ENCODE measurements around the gene DHRS7B. TPM values are rescaled to one million over a fixed set of nuclear protein-coding genes. Genes with fewer than 3 reads are reported as not detected.
A peak's percentile ranks its signal among the peaks of the same experiment; 100 is the strongest.

Gene DHRS7B
- total RNA-seq, 1 experiment from 2014 or later, result 9.4 TPM

DNA sequence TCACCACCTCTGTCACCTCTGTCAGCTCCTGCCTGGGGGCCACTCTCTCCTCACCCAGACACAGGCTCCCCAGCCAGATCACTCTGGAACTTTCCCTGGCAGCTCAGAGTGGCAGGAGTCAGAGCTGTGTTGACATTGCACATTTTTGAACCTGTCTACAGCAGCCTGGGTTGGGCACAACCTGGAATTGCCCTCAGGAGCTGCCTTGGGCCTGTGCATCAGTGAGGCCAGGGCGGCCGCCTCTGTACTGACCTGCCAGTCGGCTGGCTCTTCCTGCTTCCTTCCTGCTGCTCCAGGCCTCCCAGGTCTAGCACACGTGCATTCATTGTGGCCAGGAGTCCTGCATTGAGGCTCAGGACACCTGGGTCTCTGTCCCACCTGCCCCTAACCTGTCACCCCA lies 101.3 kb downstream of the DHRS7B start:
- no peaks in the 10 kb centered on the region for H3K9me3 ChIP-seq (ENCODE audit: control insufficient read depth, insufficient read depth, low read depth, low read length)
- ChIA-PET POLR2A (no interaction called here), CTCF (no interaction called here)
- no peaks in the 10 kb centered on the region for H3K36me3 ChIP-seq (ENCODE audit: control insufficient read depth, insufficient read depth, low read length)
- no peak overlapping the region for H3K27ac ChIP-seq (ENCODE audit: low read length)
- intact Hi-C loops (cut with micrococcal nuclease; ENCODE audit: unreplicated experiment) (no loop called here), in situ Hi-C loops (cut with HindIII; ENCODE audit: low pct_unique_long_range_greater_than_20kb, low sequenced_read_pairs) (no loop called here)
- no peaks in the 10 kb centered on the region for H3K4me1 ChIP-seq (ENCODE audit: control insufficient read depth, insufficient read depth, low read length)
- H3K4me3 ChIP-seq (ENCODE audit: low read depth in 2 of 2, low read length in 2 of 2), result no peak overlapping the region
- BruUV-seq (replicated peaks), result no TSS peak
- TF ChIP-seq POLR2AphosphoS5 (IDR thresholded peaks at IDR 0.05; ENCODE audit: low read depth, low read length), result no peak
- no peak for TF ChIP-seq TCF7L2 (IDR thresholded peaks at IDR 0.05; ENCODE audit: low read depth, low read length)
- no peak for TF ChIP-seq SIN3A (IDR thresholded peaks at IDR 0.05; ENCODE audit: borderline replicate concordance, insufficient read depth, low read depth, low read length)
- TF ChIP-seq, protein P1, sequence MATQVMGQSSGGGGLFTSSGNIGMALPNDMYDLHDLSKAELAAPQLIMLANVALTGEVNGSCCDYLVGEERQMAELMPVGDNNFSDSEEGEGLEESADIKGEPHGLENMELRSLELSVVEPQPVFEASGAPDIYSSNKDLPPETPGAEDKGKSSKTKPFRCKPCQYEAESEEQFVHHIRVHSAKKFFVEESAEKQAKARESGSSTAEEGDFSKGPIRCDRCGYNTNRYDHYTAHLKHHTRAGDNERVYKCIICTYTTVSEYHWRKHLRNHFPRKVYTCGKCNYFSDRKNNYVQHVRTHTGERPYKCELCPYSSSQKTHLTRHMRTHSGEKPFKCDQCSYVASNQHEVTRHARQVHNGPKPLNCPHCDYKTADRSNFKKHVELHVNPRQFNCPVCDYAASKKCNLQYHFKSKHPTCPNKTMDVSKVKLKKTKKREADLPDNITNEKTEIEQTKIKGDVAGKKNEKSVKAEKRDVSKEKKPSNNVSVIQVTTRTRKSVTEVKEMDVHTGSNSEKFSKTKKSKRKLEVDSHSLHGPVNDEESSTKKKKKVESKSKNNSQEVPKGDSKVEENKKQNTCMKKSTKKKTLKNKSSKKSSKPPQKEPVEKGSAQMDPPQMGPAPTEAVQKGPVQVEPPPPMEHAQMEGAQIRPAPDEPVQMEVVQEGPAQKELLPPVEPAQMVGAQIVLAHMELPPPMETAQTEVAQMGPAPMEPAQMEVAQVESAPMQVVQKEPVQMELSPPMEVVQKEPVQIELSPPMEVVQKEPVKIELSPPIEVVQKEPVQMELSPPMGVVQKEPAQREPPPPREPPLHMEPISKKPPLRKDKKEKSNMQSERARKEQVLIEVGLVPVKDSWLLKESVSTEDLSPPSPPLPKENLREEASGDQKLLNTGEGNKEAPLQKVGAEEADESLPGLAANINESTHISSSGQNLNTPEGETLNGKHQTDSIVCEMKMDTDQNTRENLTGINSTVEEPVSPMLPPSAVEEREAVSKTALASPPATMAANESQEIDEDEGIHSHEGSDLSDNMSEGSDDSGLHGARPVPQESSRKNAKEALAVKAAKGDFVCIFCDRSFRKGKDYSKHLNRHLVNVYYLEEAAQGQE (IDR thresholded peaks at IDR 0.05; ENCODE audit: insufficient read depth in 1 of 2, low read depth in 2 of 2, low read length in 1 of 2), result no peak
- TF ChIP-seq, protein P2, sequence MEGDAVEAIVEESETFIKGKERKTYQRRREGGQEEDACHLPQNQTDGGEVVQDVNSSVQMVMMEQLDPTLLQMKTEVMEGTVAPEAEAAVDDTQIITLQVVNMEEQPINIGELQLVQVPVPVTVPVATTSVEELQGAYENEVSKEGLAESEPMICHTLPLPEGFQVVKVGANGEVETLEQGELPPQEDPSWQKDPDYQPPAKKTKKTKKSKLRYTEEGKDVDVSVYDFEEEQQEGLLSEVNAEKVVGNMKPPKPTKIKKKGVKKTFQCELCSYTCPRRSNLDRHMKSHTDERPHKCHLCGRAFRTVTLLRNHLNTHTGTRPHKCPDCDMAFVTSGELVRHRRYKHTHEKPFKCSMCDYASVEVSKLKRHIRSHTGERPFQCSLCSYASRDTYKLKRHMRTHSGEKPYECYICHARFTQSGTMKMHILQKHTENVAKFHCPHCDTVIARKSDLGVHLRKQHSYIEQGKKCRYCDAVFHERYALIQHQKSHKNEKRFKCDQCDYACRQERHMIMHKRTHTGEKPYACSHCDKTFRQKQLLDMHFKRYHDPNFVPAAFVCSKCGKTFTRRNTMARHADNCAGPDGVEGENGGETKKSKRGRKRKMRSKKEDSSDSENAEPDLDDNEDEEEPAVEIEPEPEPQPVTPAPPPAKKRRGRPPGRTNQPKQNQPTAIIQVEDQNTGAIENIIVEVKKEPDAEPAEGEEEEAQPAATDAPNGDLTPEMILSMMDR (IDR thresholded peaks at IDR 0.05), result no peak
- ATAC-seq (peak; percentile 43; the same call in 1 of the 2 replicates), DNase-seq (ENCODE audit: low read depth, low spot score) (no peak)
- H3K27me3 ChIP-seq (ENCODE audit: control insufficient read depth, insufficient read depth, low read length), result no peaks in the 10 kb centered on the region

DNA sequence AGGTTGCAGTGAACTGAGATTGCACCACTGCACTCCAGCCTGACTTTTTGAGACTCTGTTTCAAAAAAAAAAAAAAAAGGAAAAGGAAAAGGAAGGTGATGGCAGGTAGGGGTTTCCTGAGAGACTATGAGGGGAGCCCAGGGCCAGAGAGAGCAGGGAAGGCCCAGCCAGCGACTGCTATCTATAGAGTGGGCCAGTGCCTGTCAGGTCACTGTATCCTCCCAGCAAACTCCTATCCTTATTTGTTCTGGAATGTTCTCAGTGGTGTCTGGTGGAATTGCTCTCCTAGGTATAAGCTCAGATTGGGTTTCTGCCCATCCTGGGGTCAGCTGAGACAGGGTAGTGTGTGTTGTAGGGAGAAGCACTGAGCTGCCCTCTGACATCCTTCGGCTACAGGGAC lies 102.1 kb downstream of the DHRS7B start:
- CTCF ChIA-PET, result interaction anchor here (0.6 to 0.7 kb wide), 2 partner anchors 11 to 15 kb away, joined by 4 to 5 read pairs; no protein-coding TSS in a partner anchor
- ATAC-seq (no peak), DNase-seq (ENCODE audit: low read depth, low spot score) (no peak)
- Histone ChIP-seq H3K4me1 (ENCODE audit: control insufficient read depth, insufficient read depth, low read length) (no peaks in the 10 kb centered on the region), H3K36me3 (ENCODE audit: control insufficient read depth, insufficient read depth, low read length) (no peaks in the 10 kb centered on the region), H3K4me3 (ENCODE audit: low read depth in 2 of 2, low read length in 2 of 2) (no peak overlapping the region), H3K27me3 (ENCODE audit: control insufficient read depth, insufficient read depth, low read length) (no peaks in the 10 kb centered on the region), H3K27ac (ENCODE audit: low read length) (no peak overlapping the region), H3K9me3 (ENCODE audit: control insufficient read depth, insufficient read depth, low read depth, low read length) (no peaks in the 10 kb centered on the region)
- BruUV-seq (replicated peaks), result no TSS peak
- in situ Hi-C loops (cut with HindIII; ENCODE audit: low pct_unique_long_range_greater_than_20kb, low sequenced_read_pairs), result no loop called here
- TF ChIP-seq POLR2AphosphoS5 (IDR thresholded peaks at IDR 0.05; ENCODE audit: low read depth, low read length) (no peak), SIN3A (IDR thresholded peaks at IDR 0.05; ENCODE audit: borderline replicate concordance, insufficient read depth, low read depth, low read length) (no peak), TCF7L2 (IDR thresholded peaks at IDR 0.05; ENCODE audit: low read depth, low read length) (no peak)
- TF ChIP-seq, protein P2 (IDR thresholded peaks at IDR 0.05), result no peak
- TF ChIP-seq, protein P1 (IDR thresholded peaks at IDR 0.05; ENCODE audit: insufficient read depth in 1 of 2, low read depth in 2 of 2, low read length in 1 of 2), result no peak
- intact Hi-C loops (cut with micrococcal nuclease; ENCODE audit: unreplicated experiment), result no loop called here
- POLR2A ChIA-PET, result no interaction called here

Measured in Panc1 (cell line).